Measurements from ENCODE around the gene ITGA3. TPM values are rescaled to one million over a fixed set of nuclear protein-coding genes. Genes with fewer than 3 reads are reported as not detected.

Gene ITGA3
- total RNA-seq, 1 experiment from 2014 or later, result 14.7 TPM

GRCh38 chr17:50070908-50071680 is 15.2 kb downstream of the ITGA3 start:
- POLR2A ChIA-PET, result no interaction called here
- BruUV-seq (replicated peaks), result no TSS peak

GRCh38 chr17:50071692-50072091 is 15.8 kb downstream of the ITGA3 start:
- Histone ChIP-seq H3K4me1 (no peaks in the 10 kb centered on the region), H3K4me3 (ENCODE audit: low read depth, low read length) (no peak overlapping the region), H3K9me3 (no peaks in the 10 kb centered on the region), H3K27me3 (replicated peaks; ENCODE audit: control insufficient read depth, insufficient read depth, low read length) (no peaks in the 10 kb centered on the region), H3K36me3 (ENCODE audit: control insufficient read depth, insufficient read depth, low read length) (no peaks in the 10 kb centered on the region; the same call in 1 of the 2 replicates)
- no peaks in the 10 kb centered on the region for H3K36me3 Mint-ChIP-seq (ENCODE audit: insufficient read depth, unreplicated experiment)
- TF ChIP-seq CTCF (IDR thresholded peaks at IDR 0.05; ENCODE audit: insufficient read depth in 1 of 2, low read depth in 1 of 2, low read length in 1 of 2, severe bottlenecking in 1 of 2, unreplicated experiment in 1 of 2), result no peak
- ChIA-PET CTCF (no interaction called here), POLR2A (no interaction called here)
- DNase-seq, result no peak
- no peaks in the 10 kb centered on the region for H3K27me3 Mint-ChIP-seq (ENCODE audit: insufficient read depth, unreplicated experiment)
- H3K4me3 Mint-ChIP-seq (ENCODE audit: unreplicated experiment), result no peak overlapping the region
- H3K9me3 Mint-ChIP-seq (ENCODE audit: unreplicated experiment), result no peaks in the 10 kb centered on the region
- BruUV-seq (replicated peaks), result no TSS peak
- intact Hi-C loops (cut with micrococcal nuclease; ENCODE audit: unreplicated experiment), result no loop called here
- no peaks in the 10 kb centered on the region for H3K4me1 Mint-ChIP-seq (ENCODE audit: low read depth, unreplicated experiment)
- H3K27ac Mint-ChIP-seq (ENCODE audit: unreplicated experiment), result no peak overlapping the region

More at GRCh38 chr17:50070908-50071680, 15.2 kb downstream of the ITGA3 start:
- H3K36me3 ChIP-seq (ENCODE audit: control insufficient read depth, insufficient read depth, low read length), result no peaks in the 10 kb centered on the region; the same call in 1 of the 2 replicates
- no peaks in the 10 kb centered on the region for H3K9me3 ChIP-seq
- H3K27ac Mint-ChIP-seq (ENCODE audit: unreplicated experiment), result no peak overlapping the region
- no peak overlapping the region for H3K4me3 ChIP-seq (ENCODE audit: low read depth, low read length)
- intact Hi-C loops (cut with micrococcal nuclease; ENCODE audit: unreplicated experiment), result no loop called here
- CTCF ChIA-PET, result no interaction called here
- no peaks in the 10 kb centered on the region for H3K4me1 ChIP-seq
- H3K36me3 Mint-ChIP-seq (ENCODE audit: insufficient read depth, unreplicated experiment), result no peaks in the 10 kb centered on the region
- no peak overlapping the region for H3K4me3 Mint-ChIP-seq (ENCODE audit: unreplicated experiment)
- no peaks in the 10 kb centered on the region for H3K27me3 Mint-ChIP-seq (ENCODE audit: insufficient read depth, unreplicated experiment)
- DNase-seq, result no peak
- no peaks in the 10 kb centered on the region for H3K4me1 Mint-ChIP-seq (ENCODE audit: low read depth, unreplicated experiment)
- no peak for TF ChIP-seq CTCF (IDR thresholded peaks at IDR 0.05; ENCODE audit: insufficient read depth in 1 of 2, low read depth in 1 of 2, low read length in 1 of 2, severe bottlenecking in 1 of 2, unreplicated experiment in 1 of 2)
- no peaks in the 10 kb centered on the region for H3K27me3 ChIP-seq (replicated peaks; ENCODE audit: control insufficient read depth, insufficient read depth, low read length)
- H3K9me3 Mint-ChIP-seq (ENCODE audit: unreplicated experiment), result no peaks in the 10 kb centered on the region

GRCh38 chr17:50072130-50072529 is 16.2 kb downstream of the ITGA3 start:
- intact Hi-C loops (cut with micrococcal nuclease; ENCODE audit: unreplicated experiment), result no loop called here

More at GRCh38 chr17:50072130-50072529, 16.2 kb downstream of the ITGA3 start:
- H3K4me1 ChIP-seq, result no peaks in the 10 kb centered on the region
- BruUV-seq (replicated peaks), result no TSS peak
- ChIA-PET POLR2A (no interaction called here), CTCF (no interaction called here)
- H3K4me1 Mint-ChIP-seq (ENCODE audit: low read depth, unreplicated experiment), result no peaks in the 10 kb centered on the region
- TF ChIP-seq CTCF (IDR thresholded peaks at IDR 0.05; ENCODE audit: insufficient read depth in 1 of 2, low read depth in 1 of 2, low read length in 1 of 2, severe bottlenecking in 1 of 2, unreplicated experiment in 1 of 2), result no peak
- no peak overlapping the region for H3K27ac Mint-ChIP-seq (ENCODE audit: unreplicated experiment)
- no peaks in the 10 kb centered on the region for H3K9me3 ChIP-seq
- DNase-seq, result no peak
- no peaks in the 10 kb centered on the region for H3K27me3 Mint-ChIP-seq (ENCODE audit: insufficient read depth, unreplicated experiment)
- H3K9me3 Mint-ChIP-seq (ENCODE audit: unreplicated experiment), result no peaks in the 10 kb centered on the region
- H3K27me3 ChIP-seq (replicated peaks; ENCODE audit: control insufficient read depth, insufficient read depth, low read length), result no peaks in the 10 kb centered on the region
- H3K4me3 Mint-ChIP-seq (ENCODE audit: unreplicated experiment), result no peak overlapping the region
- no peak overlapping the region for H3K4me3 ChIP-seq (ENCODE audit: low read depth, low read length)
- no peaks in the 10 kb centered on the region for H3K36me3 Mint-ChIP-seq (ENCODE audit: insufficient read depth, unreplicated experiment)
- no peaks in the 10 kb centered on the region; the same call in 1 of the 2 replicates for H3K36me3 ChIP-seq (ENCODE audit: control insufficient read depth, insufficient read depth, low read length)

All from Caco-2 (cell line).